WTC11 (cell line): ENCODE results near the gene LIG1. TPM values are rescaled to one million over a fixed set of nuclear protein-coding genes. Genes with fewer than 3 reads are reported as not detected.

Experiments
- ATAC-seq: fragments of 200-7000 bp; cut with Tn5 transposase; 2 replicates; pipeline ENCODE4 v1.10.0; 2021; ENCODE audit warnings: mild to moderate bottlenecking, moderate library complexity
- CTCF ChIA-PET: fragments of 300-600 bp; sonication (Branson Sonifier 250); formaldehyde crosslinking; loops from one replicate; lab custom pipeline; 2021; ENCODE audit warnings: antibody characterized with exemption; lab: Charles Lee
- POLR2A ChIA-PET: fragments of 350-600 bp; sonication (Branson Sonifier 250); formaldehyde crosslinking; loops from one replicate; lab custom pipeline; 2021; ENCODE audit warnings: antibody characterized with exemption; lab: Charles Lee
- DNase-seq: peaks from one replicate; pipeline ENCODE4 v3.0.0; 2021; ENCODE audit warnings: low spot score
- H3K27ac Mint-ChIP-seq: 2 replicates; pipeline ENCODE4 v1.8.0; 2021; ENCODE audit warnings: mixed read lengths
- H3K27me3 Mint-ChIP-seq: 2 replicates; pipeline ENCODE4 v1.8.0; 2021; ENCODE audit warnings: low read depth, mild to moderate bottlenecking, moderate library complexity, mixed read lengths
- H3K36me3 Mint-ChIP-seq: 2 replicates; pipeline ENCODE4 v1.8.0; 2021; ENCODE audit warnings: mixed read lengths
- H3K4me1 Mint-ChIP-seq: 2 replicates; pipeline ENCODE4 v1.8.0; 2022; ENCODE audit warnings: mixed read lengths
- H3K4me3 Mint-ChIP-seq: 2 replicates; pipeline ENCODE4 v1.8.0; 2021; ENCODE audit warnings: mild to moderate bottlenecking, moderate library complexity, mixed read lengths
- H3K9me3 Mint-ChIP-seq: 2 replicates; pipeline ENCODE4 v1.8.0; 2021; ENCODE audit warnings: mixed read lengths
- ATF1 ChIP-seq: sonication (generic); formaldehyde crosslinking; IDR thresholded peaks from 2 replicates; pipeline ENCODE4 v1.8.1; 2023; ENCODE audit warnings: mild to moderate bottlenecking, moderate library complexity, missing genetic modification reagents
- CBFB ChIP-seq: sonication (generic); formaldehyde crosslinking; IDR thresholded peaks from 2 replicates; pipeline ENCODE4 v1.8.1; 2022; ENCODE audit warnings: mild to moderate bottlenecking, low read depth, missing genetic modification reagents
- CREM ChIP-seq: sonication (generic); formaldehyde crosslinking; IDR thresholded peaks from 2 replicates; pipeline ENCODE4 v1.8.1; 2022; ENCODE audit warnings: mild to moderate bottlenecking, missing genetic modification reagents, moderate library complexity
- JAZF1 ChIP-seq: fragments of 250-450 bp; sonication (Bioruptor Pico); IDR thresholded peaks from 2 replicates; pipeline ENCODE4 v1.9.0; 2021; ENCODE audit warnings: moderate library complexity, mild to moderate bottlenecking, inconsistent platforms
- KAT7 ChIP-seq: sonication (generic); formaldehyde crosslinking; IDR thresholded peaks from 2 replicates; pipeline ENCODE4 v1.8.1; 2023; ENCODE audit warnings: missing genetic modification reagents, mild to moderate bottlenecking, borderline replicate concordance
- MXD4 ChIP-seq: fragments of 250-450 bp; sonication (Bioruptor Pico); IDR thresholded peaks from 2 replicates; pipeline ENCODE4 v1.8.0; 2021; ENCODE audit warnings: mild to moderate bottlenecking, moderate library complexity, borderline replicate concordance
- NFE2L1 ChIP-seq: sonication (generic); formaldehyde crosslinking; IDR thresholded peaks from 2 replicates; pipeline ENCODE4 v1.8.1; 2023; ENCODE audit warnings: missing genetic modification reagents
- NR2C2 ChIP-seq: sonication (generic); formaldehyde crosslinking; IDR thresholded peaks from 2 replicates; pipeline ENCODE4 v1.8.0; 2022; ENCODE audit warnings: mild to moderate bottlenecking, missing genetic modification reagents
- NR3C1 ChIP-seq: sonication (generic); formaldehyde crosslinking; conservative IDR thresholded peaks from 2 replicates; pipeline ENCODE4 v1.8.1; 2023; ENCODE audit warnings: low read depth, mild to moderate bottlenecking, missing genetic modification reagents
- RORB ChIP-seq: fragments of 250-450 bp; sonication (Bioruptor Pico); IDR thresholded peaks from 2 replicates; pipeline ENCODE4 v1.9.0; 2021; ENCODE audit warnings: mild to moderate bottlenecking
- SMAD4 ChIP-seq: sonication (generic); formaldehyde crosslinking; IDR thresholded peaks from 2 replicates; pipeline ENCODE4 v1.8.0; 2022; ENCODE audit warnings: mild to moderate bottlenecking, missing genetic modification reagents
- SP1 ChIP-seq: sonication (generic); formaldehyde crosslinking; conservative IDR thresholded peaks from 2 replicates; pipeline ENCODE4 v1.8.1; 2022; ENCODE audit warnings: missing genetic modification reagents
- ZNF121 ChIP-seq: sonication (generic); formaldehyde crosslinking; IDR thresholded peaks from 2 replicates; pipeline ENCODE4 v1.8.0; 2023; ENCODE audit warnings: missing genetic modification reagents
- ZNF138 ChIP-seq: sonication (generic); formaldehyde crosslinking; conservative IDR thresholded peaks from 2 replicates; pipeline ENCODE4 v1.8.1; 2022; ENCODE audit warnings: mild to moderate bottlenecking, moderate library complexity, missing genetic modification reagents
- ZNF423 ChIP-seq: fragments of 250-450 bp; sonication (Bioruptor Pico); IDR thresholded peaks from 2 replicates; pipeline ENCODE4 v2.1.2; 2022; ENCODE audit warnings: mild to moderate bottlenecking, moderate library complexity
- ZNF671 ChIP-seq: fragments of 250-450 bp; sonication (Bioruptor Pico); IDR thresholded peaks from 2 replicates; pipeline ENCODE4 v1.8.0; 2021; ENCODE audit warnings: mild to moderate bottlenecking
- total RNA-seq: library from RNA; stranded (reverse); gene quantifications from 3 replicates; pipeline ENCODE4 v1.2.3, GENCODE V29; 2021
- TF ChIP-seq, protein P1 (sequence below): sonication (generic); formaldehyde crosslinking; IDR thresholded peaks from 2 replicates; pipeline ENCODE4 v1.8.0; 2022; ENCODE audit warnings: missing genetic modification reagents
- TF ChIP-seq, protein P2 (sequence below): sonication (generic); formaldehyde crosslinking; IDR thresholded peaks from 2 replicates; pipeline ENCODE4 v1.8.1; 2023; ENCODE audit warnings: mild to moderate bottlenecking, missing genetic modification reagents, moderate library complexity
- TF ChIP-seq, protein P3 (sequence below): fragments of 250-450 bp; sonication (Bioruptor Pico); IDR thresholded peaks from 2 replicates; pipeline ENCODE4 v1.8.0; 2021; ENCODE audit warnings: mild to moderate bottlenecking
- TF ChIP-seq, protein P4 (sequence below): fragments of 250-450 bp; sonication (Bioruptor Pico); IDR thresholded peaks from 2 replicates; pipeline ENCODE4 v1.9.0; 2021; ENCODE audit warnings: moderate library complexity, mild to moderate bottlenecking, inconsistent platforms, borderline replicate concordance
- TF ChIP-seq, protein P5 (sequence below): sonication (generic); formaldehyde crosslinking; IDR thresholded peaks from 2 replicates; pipeline ENCODE4 v1.8.0; 2022; ENCODE audit warnings: mild to moderate bottlenecking, missing genetic modification reagents
- TF ChIP-seq, protein P6 (sequence below): sonication (generic); formaldehyde crosslinking; IDR thresholded peaks from 2 replicates; pipeline ENCODE4 v1.8.1; 2022; ENCODE audit warnings: mild to moderate bottlenecking, moderate library complexity, missing genetic modification reagents

The LIG1 gene
- total RNA-seq, 1 experiment from 2014 or later, result 119 TPM

DNA sequence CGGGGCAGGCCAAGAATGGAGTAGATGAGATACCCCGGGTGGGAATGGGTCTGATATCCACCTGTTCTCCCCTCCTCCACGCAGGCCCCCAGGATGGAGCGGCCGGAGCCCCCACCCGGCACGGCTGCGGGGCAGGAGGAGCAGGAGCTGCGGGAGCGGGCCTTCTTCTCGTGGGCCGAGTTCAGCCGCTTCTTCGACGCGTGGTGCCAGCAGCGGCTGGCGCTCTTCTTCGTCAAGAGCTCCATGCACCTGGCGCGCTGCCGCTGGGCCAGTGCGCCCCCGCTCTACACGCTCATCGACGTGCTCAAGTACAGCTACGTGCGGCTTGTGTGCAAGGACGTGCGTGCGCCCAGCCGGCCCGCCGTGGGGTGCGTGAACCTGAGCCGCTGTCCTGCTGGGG lies 1.6 kb upstream of the LIG1 start:
- ATAC-seq (no peak), DNase-seq (no peak)
- peak overlapping the region; percentile 91 for H3K4me3 Mint-ChIP-seq
- TF ChIP-seq NR2C2 (CRISPR knock-in tag), result no peak
- no peaks in the 10 kb centered on the region for H3K27me3 Mint-ChIP-seq
- no peaks in the 10 kb centered on the region for H3K9me3 Mint-ChIP-seq
- peaks cover 16% of the 10 kb centered on the region for H3K4me1 Mint-ChIP-seq
- ChIA-PET CTCF (interaction anchor here (1.0 to 3.4 kb wide), 3 partner anchors 10 to 27 kb away, joined by 5 to 29 read pairs (median 5); no protein-coding TSS in a partner anchor), POLR2A (interaction anchor here (3.2 kb wide), 1 partner anchor 32 kb away, joined by 13 read pairs; no protein-coding TSS in a partner anchor)
- peaks cover 31% of the 10 kb centered on the region for H3K36me3 Mint-ChIP-seq
- H3K27ac Mint-ChIP-seq, result no peak overlapping the region

DNA sequence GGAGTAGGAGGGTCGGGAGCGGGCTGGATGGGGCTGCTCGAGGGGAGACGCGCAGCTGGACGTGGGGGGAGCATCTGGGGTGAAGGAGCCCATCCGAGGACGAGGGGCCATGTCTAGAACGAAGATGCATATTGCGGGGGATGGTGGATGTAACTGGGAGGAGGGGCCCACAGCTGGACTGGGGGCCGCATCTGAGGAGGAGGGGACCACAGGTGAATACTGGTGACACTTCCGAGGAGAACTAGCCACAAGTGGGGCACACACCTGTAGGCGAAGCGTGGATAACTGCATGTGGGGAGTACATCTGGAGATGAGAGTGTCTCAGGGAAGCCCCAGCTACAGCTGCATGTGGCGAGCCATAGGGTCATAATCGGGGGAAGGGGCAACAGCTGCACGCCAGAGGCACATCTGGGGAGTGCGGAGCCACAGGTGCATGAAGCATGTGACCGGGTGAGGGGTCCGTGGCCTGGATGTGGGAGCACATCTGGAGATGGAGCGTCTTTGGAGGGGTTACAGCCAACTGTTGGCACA lies 738 bp upstream of the LIG1 start:
- H3K4me1 Mint-ChIP-seq, result peaks cover 16% of the 10 kb centered on the region

DNA sequence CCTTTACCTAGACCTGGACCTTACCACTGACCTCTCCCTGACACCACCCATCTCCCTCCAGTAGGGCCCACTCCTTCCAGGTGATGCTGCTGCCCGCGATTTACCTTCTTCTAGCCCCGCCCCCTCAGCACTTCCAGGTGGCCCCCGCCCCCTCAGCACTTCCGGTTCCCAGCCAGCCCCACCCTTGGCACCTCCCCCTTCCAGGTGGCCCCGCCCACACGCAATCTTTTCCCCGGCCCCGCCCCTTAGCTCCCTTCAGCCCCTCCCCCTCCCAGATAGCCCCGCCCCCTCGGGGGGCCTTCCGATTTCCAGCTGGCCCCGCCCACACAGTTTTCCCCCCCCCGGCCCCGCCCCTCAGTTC lies 586 bp downstream of the LIG1 start:
- DNase-seq (peak; percentile 93), ATAC-seq (peak; percentile 67)
- H3K4me1 Mint-ChIP-seq, result peaks cover 16% of the 10 kb centered on the region
- POLR2A ChIA-PET, result interaction anchor here (1.0 to 3.2 kb wide), 2 partner anchors 21 to 34 kb away, joined by 6 to 13 read pairs; no protein-coding TSS in a partner anchor
- no peaks in the 10 kb centered on the region for H3K9me3 Mint-ChIP-seq
- CTCF ChIA-PET, result interaction anchor here (0.6 to 3.4 kb wide), 19 partner anchors 12 to 1173 kb away, joined by 3 to 29 read pairs (median 4); no protein-coding TSS in a partner anchor
- peak overlapping the region; percentile 91 for H3K4me3 Mint-ChIP-seq
- H3K27me3 Mint-ChIP-seq, result no peaks in the 10 kb centered on the region
- peak overlapping the region; percentile 99; the same call in 1 of the 2 replicates for H3K27ac Mint-ChIP-seq
- H3K36me3 Mint-ChIP-seq, result peaks cover 24% of the 10 kb centered on the region
- no peak for TF ChIP-seq SP1 (CRISPR knock-in tag)
- TF ChIP-seq MXD4 (CRISPR knock-in tag), result no peak
- TF ChIP-seq, protein P1, sequence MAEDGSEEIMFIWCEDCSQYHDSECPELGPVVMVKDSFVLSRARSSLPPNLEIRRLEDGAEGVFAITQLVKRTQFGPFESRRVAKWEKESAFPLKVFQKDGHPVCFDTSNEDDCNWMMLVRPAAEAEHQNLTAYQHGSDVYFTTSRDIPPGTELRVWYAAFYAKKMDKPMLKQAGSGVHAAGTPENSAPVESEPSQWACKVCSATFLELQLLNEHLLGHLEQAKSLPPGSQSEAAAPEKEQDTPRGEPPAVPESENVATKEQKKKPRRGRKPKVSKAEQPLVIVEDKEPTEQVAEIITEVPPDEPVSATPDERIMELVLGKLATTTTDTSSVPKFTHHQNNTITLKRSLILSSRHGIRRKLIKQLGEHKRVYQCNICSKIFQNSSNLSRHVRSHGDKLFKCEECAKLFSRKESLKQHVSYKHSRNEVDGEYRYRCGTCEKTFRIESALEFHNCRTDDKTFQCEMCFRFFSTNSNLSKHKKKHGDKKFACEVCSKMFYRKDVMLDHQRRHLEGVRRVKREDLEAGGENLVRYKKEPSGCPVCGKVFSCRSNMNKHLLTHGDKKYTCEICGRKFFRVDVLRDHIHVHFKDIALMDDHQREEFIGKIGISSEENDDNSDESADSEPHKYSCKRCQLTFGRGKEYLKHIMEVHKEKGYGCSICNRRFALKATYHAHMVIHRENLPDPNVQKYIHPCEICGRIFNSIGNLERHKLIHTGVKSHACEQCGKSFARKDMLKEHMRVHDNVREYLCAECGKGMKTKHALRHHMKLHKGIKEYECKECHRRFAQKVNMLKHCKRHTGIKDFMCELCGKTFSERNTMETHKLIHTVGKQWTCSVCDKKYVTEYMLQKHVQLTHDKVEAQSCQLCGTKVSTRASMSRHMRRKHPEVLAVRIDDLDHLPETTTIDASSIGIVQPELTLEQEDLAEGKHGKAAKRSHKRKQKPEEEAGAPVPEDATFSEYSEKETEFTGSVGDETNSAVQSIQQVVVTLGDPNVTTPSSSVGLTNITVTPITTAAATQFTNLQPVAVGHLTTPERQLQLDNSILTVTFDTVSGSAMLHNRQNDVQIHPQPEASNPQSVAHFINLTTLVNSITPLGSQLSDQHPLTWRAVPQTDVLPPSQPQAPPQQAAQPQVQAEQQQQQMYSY (CRISPR knock-in tag), result no peak
- no peak for TF ChIP-seq ZNF671 (CRISPR knock-in tag)
- TF ChIP-seq ZNF423 (CRISPR knock-in tag), result no peak
- TF ChIP-seq, protein P2, sequence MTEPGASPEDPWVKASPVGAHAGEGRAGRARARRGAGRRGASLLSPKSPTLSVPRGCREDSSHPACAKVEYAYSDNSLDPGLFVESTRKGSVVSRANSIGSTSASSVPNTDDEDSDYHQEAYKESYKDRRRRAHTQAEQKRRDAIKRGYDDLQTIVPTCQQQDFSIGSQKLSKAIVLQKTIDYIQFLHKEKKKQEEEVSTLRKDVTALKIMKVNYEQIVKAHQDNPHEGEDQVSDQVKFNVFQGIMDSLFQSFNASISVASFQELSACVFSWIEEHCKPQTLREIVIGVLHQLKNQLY, result no peak
- TF ChIP-seq, protein P3, sequence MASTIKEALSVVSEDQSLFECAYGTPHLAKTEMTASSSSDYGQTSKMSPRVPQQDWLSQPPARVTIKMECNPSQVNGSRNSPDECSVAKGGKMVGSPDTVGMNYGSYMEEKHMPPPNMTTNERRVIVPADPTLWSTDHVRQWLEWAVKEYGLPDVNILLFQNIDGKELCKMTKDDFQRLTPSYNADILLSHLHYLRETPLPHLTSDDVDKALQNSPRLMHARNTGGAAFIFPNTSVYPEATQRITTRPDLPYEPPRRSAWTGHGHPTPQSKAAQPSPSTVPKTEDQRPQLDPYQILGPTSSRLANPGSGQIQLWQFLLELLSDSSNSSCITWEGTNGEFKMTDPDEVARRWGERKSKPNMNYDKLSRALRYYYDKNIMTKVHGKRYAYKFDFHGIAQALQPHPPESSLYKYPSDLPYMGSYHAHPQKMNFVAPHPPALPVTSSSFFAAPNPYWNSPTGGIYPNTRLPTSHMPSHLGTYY (CRISPR knock-in tag), result no peak
- no peak for TF ChIP-seq CREM (CRISPR knock-in tag)
- no peak for TF ChIP-seq ATF1 (CRISPR knock-in tag)
- no peak for TF ChIP-seq ZNF138 (CRISPR knock-in tag)
- TF ChIP-seq SMAD4 (CRISPR knock-in tag), result no peak
- no peak for TF ChIP-seq NFE2L1 (CRISPR knock-in tag)
- TF ChIP-seq, protein P4, sequence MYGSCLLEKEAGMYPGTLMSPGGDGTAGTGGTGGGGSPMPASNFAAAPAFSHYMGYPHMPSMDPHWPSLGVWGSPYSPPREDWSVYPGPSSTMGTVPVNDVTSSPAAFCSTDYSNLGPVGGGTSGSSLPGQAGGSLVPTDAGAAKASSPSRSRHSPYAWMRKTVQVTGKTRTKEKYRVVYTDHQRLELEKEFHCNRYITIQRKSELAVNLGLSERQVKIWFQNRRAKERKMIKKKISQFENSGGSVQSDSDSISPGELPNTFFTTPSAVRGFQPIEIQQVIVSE (CRISPR knock-in tag), result no peak
- no peak for TF ChIP-seq NR3C1 (CRISPR knock-in tag)
- TF ChIP-seq JAZF1 (CRISPR knock-in tag), result no peak
- TF ChIP-seq ZNF121 (CRISPR knock-in tag), result no peak
- no peak for TF ChIP-seq CBFB (CRISPR knock-in tag)
- no peak for TF ChIP-seq RORB (CRISPR knock-in tag)
- no peak for TF ChIP-seq KAT7

More for the DNA sequence above, 738 bp upstream of the LIG1 start:
- Mint-ChIP-seq H3K36me3 (peaks cover 27% of the 10 kb centered on the region), H3K9me3 (no peaks in the 10 kb centered on the region), H3K27me3 (no peaks in the 10 kb centered on the region), H3K27ac (peak overlapping the region; percentile 58), H3K4me3 (peak overlapping the region; percentile 91)
- DNase-seq, result peak; percentile 20
- TF ChIP-seq, protein P5, sequence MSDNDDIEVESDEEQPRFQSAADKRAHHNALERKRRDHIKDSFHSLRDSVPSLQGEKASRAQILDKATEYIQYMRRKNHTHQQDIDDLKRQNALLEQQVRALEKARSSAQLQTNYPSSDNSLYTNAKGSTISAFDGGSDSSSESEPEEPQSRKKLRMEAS (CRISPR knock-in tag), result peak; percentile 51
- TF ChIP-seq, protein P6, sequence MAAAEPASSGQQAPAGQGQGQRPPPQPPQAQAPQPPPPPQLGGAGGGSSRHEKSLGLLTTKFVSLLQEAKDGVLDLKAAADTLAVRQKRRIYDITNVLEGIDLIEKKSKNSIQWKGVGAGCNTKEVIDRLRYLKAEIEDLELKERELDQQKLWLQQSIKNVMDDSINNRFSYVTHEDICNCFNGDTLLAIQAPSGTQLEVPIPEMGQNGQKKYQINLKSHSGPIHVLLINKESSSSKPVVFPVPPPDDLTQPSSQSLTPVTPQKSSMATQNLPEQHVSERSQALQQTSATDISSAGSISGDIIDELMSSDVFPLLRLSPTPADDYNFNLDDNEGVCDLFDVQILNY (CRISPR knock-in tag), result no peak
- no peak; the same call in 1 of the 2 replicates for ATAC-seq
- CTCF ChIA-PET, result interaction anchor here (0.5 to 3.4 kb wide), 8 partner anchors 11 to 321 kb away, joined by 3 to 29 read pairs (median 6); partner anchors contain the start of gene KDELR1
- POLR2A ChIA-PET, result interaction anchor here (0.6 to 3.2 kb wide), 2 partner anchors 33 to 101 kb away, joined by 3 to 13 read pairs; no protein-coding TSS in a partner anchor
